GM23248 (cell line): Measurements from ENCODE around the gene VASN.

ENCODE experiments used
- EZH2 ChIP-seq: fragments of 200-600 bp; sonication (generic); IDR thresholded peaks from 2 replicates; pipeline ENCODE4 v1.6.1; 2018; ENCODE audit warnings: antibody characterized with exemption, mild to moderate bottlenecking; ENCODE audit not compliant: insufficient read depth, poor library complexity, severe bottlenecking
- EZH2phosphoT487 ChIP-seq: fragments of 200-600 bp; sonication (generic); IDR thresholded peaks from 2 replicates; pipeline ENCODE4 v1.6.1; 2018; ENCODE audit warnings: antibody characterized with exemption, moderate library complexity, mild to moderate bottlenecking, low read depth; ENCODE audit not compliant: insufficient read depth

GRCh38 chr16:4369007-4369733 is 2.5 kb upstream of the VASN start:
- TF ChIP-seq EZH2, result no peak
- TF ChIP-seq EZH2phosphoT487, result no peak
